IMR-90 (cell line): Measurements from ENCODE around the gene ISX. TPM values are rescaled to one million over a fixed set of nuclear protein-coding genes. Genes with fewer than 3 reads are reported as not detected.

Source experiments
- ATAC-seq: fragments of 200-7000 bp; cut with Tn5 transposase; 2 replicates; pipeline ENCODE4 v1.9.1; 2020; ENCODE audit warnings: low read depth, mild to moderate bottlenecking, moderate library complexity
- BruUV-seq: library from RNA; stranded (reverse); fragments of 400-500 nt; replicated peaks from 2 replicates; lab custom pipeline; 2021; lab: Mats Ljungman, UMichigan
- CTCF ChIA-PET: fragments of 300-600 bp; formaldehyde crosslinking; extraction: SDS; loops from one replicate; lab custom pipeline; 2021; ENCODE audit warnings: antibody characterized with exemption; lab: Yijun Ruan, JAX
- POLR2A ChIA-PET: fragments of 300-600 bp; sonication (Branson Sonifier 250); formaldehyde crosslinking; loops from one replicate; lab custom pipeline; 2022; ENCODE audit warnings: antibody characterized with exemption; ENCODE audit not compliant: unreplicated experiment; lab: Charles Lee
- DNase-seq: peaks from one replicate; pipeline ENCODE4 v3.0.0; 2013
- H2AFZ ChIP-seq: replicated peaks from 2 replicates; pipeline ENCODE3; 2013; ENCODE audit warnings: low read length, mild to moderate bottlenecking; ENCODE audit not compliant: poor library complexity
- H2AK5ac ChIP-seq: 2 replicates; pipeline ENCODE4 v1.6.1; 2013; ENCODE audit warnings: low read depth, low read length, inconsistent platforms
- H2AK9ac ChIP-seq: replicated peaks from 2 replicates; pipeline ENCODE3; 2013; ENCODE audit warnings: mild to moderate bottlenecking, low read depth, low read length, moderate library complexity; ENCODE audit not compliant: poor library complexity
- H2BK120ac ChIP-seq: 2 replicates; pipeline ENCODE4 v1.6.1; 2013; ENCODE audit warnings: low read depth, low read length, inconsistent platforms
- H2BK15ac ChIP-seq: 3 replicates; pipeline ENCODE4 v1.6.1; 2013; ENCODE audit warnings: low read depth, low read length, inconsistent platforms
- H2BK20ac ChIP-seq: 2 replicates; pipeline ENCODE4 v1.6.1; 2013; ENCODE audit warnings: low read depth, mild to moderate bottlenecking, inconsistent platforms, low read length, moderate library complexity
- H2BK5ac ChIP-seq: 2 replicates; pipeline ENCODE4 v1.6.1; 2013; ENCODE audit warnings: mild to moderate bottlenecking, low read depth, low read length, inconsistent platforms; ENCODE audit not compliant: poor library complexity, severe bottlenecking
- H3K14ac ChIP-seq: replicated peaks from 2 replicates; pipeline ENCODE4 v1.6.1; 2013; ENCODE audit warnings: low read depth, low read length, inconsistent platforms
- H3K18ac ChIP-seq: 2 replicates; pipeline ENCODE4 v1.6.1; 2013; ENCODE audit warnings: low read depth, low read length, control low read depth
- H3K23ac ChIP-seq: 2 replicates; pipeline ENCODE4 v1.6.1; 2013; ENCODE audit warnings: low read depth, low read length, inconsistent platforms
- H3K27ac ChIP-seq: 2 replicates; pipeline ENCODE4 v1.5.1; 2013; ENCODE audit warnings: mild to moderate bottlenecking, control low read depth, low read length; ENCODE audit not compliant: insufficient read depth
- H3K27me3 ChIP-seq: 2 replicates; pipeline ENCODE4 v1.6.1; 2013; ENCODE audit warnings: low read length; ENCODE audit not compliant: control insufficient read depth, insufficient read depth
- H3K36me3 ChIP-seq: 2 replicates; pipeline ENCODE4 v1.6.1; 2013; ENCODE audit warnings: low read length, mixed read lengths; ENCODE audit not compliant: control insufficient read depth, insufficient read depth
- H3K4ac ChIP-seq: 2 replicates; pipeline ENCODE4 v1.6.1; 2013; ENCODE audit warnings: low read depth, low read length, inconsistent platforms
- H3K4me1 ChIP-seq: 2 replicates; pipeline ENCODE4 v1.6.1; 2013; ENCODE audit warnings: low read length, mixed read lengths; ENCODE audit not compliant: control insufficient read depth, insufficient read depth
- H3K4me2 ChIP-seq: 2 replicates; pipeline ENCODE4 v1.6.1; 2013; ENCODE audit warnings: low read depth, mild to moderate bottlenecking, control low read depth, low read length, moderate library complexity
- H3K4me3 ChIP-seq: 2 replicates; pipeline ENCODE4 v1.5.1; 2013; ENCODE audit warnings: low read depth, mild to moderate bottlenecking, control low read depth, low read length, moderate library complexity; ENCODE audit not compliant: insufficient read depth
- H3K56ac ChIP-seq: 2 replicates; pipeline ENCODE4 v1.6.1; 2013; ENCODE audit warnings: low read length, inconsistent platforms; ENCODE audit not compliant: insufficient read depth; ENCODE audit errors: extremely low read depth
- H3K79me1 ChIP-seq, 2 experiments: 2 replicates each; pipeline ENCODE4 v1.6.1; 2013; ENCODE audit warnings: low read length in 2 of 2, inconsistent platforms in 1 of 2, low read depth in 1 of 2
- H3K9ac ChIP-seq: 2 replicates; pipeline ENCODE4 v1.6.1; 2013; ENCODE audit warnings: low read depth, low read length, control low read depth
- H3K9me1 ChIP-seq: 2 replicates; pipeline ENCODE4 v1.6.1; 2013; ENCODE audit warnings: low read length, inconsistent platforms; ENCODE audit not compliant: insufficient read depth
- H3K9me3 ChIP-seq: 2 replicates; pipeline ENCODE4 v1.6.1; 2013; ENCODE audit warnings: low read length; ENCODE audit not compliant: control insufficient read depth, insufficient read depth
- H4K20me1 ChIP-seq: 2 replicates; pipeline ENCODE4 v1.6.1; 2013; ENCODE audit warnings: low read length, inconsistent platforms; ENCODE audit not compliant: insufficient read depth
- H4K5ac ChIP-seq: 2 replicates; pipeline ENCODE4 v1.6.1; 2013; ENCODE audit warnings: mild to moderate bottlenecking, low read depth, low read length, control low read depth
- H4K8ac ChIP-seq, 2 experiments: 2 replicates each; pipeline ENCODE4 v1.6.1; 2013; ENCODE audit warnings: low read depth in 2 of 2, low read length in 2 of 2, control low read depth in 1 of 2, inconsistent platforms in 1 of 2
- H4K91ac ChIP-seq: 2 replicates; pipeline ENCODE4 v1.6.1; 2013; ENCODE audit warnings: low read depth, low read length, inconsistent platforms; ENCODE audit not compliant: insufficient read depth
- CEBPB ChIP-seq: IDR thresholded peaks from 2 replicates; pipeline ENCODE4 v1.6.1; 2012; ENCODE audit warnings: low read depth, low read length, improper control_type of control experiment
- FOS ChIP-seq: fragments of 150-350 bp; IDR thresholded peaks from 2 replicates; pipeline ENCODE4 v1.6.1; 2016; ENCODE audit warnings: low read depth, low read length
- MAZ ChIP-seq: IDR thresholded peaks from 2 replicates; pipeline ENCODE4 v1.6.1; 2012; ENCODE audit warnings: low read depth, mild to moderate bottlenecking, low read length, improper control_type of control experiment, moderate library complexity, borderline replicate concordance
- POLR2A ChIP-seq: IDR thresholded peaks from 2 replicates; pipeline ENCODE4 v1.6.1; 2012; ENCODE audit warnings: mild to moderate bottlenecking, low read depth, low read length
- RAD21 ChIP-seq: IDR thresholded peaks from 2 replicates; pipeline ENCODE4 v1.6.1; 2012; ENCODE audit warnings: low read length, improper control_type of control experiment
- SMC3 ChIP-seq: fragments of 150-350 bp; IDR thresholded peaks from 2 replicates; pipeline ENCODE4 v1.6.1; 2016; ENCODE audit warnings: low read depth, mild to moderate bottlenecking, antibody characterized with exemption, low read length, moderate library complexity
- dilution Hi-C: fragments of 300-500 bp; cut with HindIII; formaldehyde crosslinking; loops from one replicate; pipeline ENCODE4 v1.14.3; 2018; ENCODE audit warnings: low sequenced_read_pairs; ENCODE audit not compliant: unreplicated experiment
- in situ Hi-C: fragments of 300-500 bp; cut with MboI; formaldehyde crosslinking; loops from 3 replicates; pipeline ENCODE4 v1.14.3; 2019; ENCODE audit warnings: low sequenced_read_pairs, inconsistent platforms, mixed read lengths
- intact Hi-C: fragments of 100-400 bp; cut with micrococcal nuclease; formaldehyde crosslinking; loops from 2 replicates; pipeline ENCODE4 v1.10.0; 2022
- polyA plus RNA-seq, 3 experiments: library from polyadenylated mRNA; depleted of rRNA; stranded (reverse); fragments of >200 nt; gene quantifications; 2 replicates each; pipeline ENCODE4 v1.2.3, GENCODE V29; 2012; ENCODE audit warnings: low replicate concordance in 1 of 3
- total RNA-seq: library from RNA; depleted of rRNA; stranded (reverse); fragments of >200 nt; gene quantifications from 2 replicates; pipeline ENCODE4 v1.2.3, GENCODE V29; 2012

Gene ISX
- total and polyA plus RNA-seq, 2 of the 4 experiments (the other 2 are of a cell fraction), result not detected

GRCh38 chr22:35119494-35119893 is 53.5 kb downstream of the ISX start:
- Histone ChIP-seq H3K79me1 (no peaks in the 10 kb centered on the region), H2BK5ac (no peak overlapping the region), H4K20me1 (no peaks in the 10 kb centered on the region), H2AFZ (no peak overlapping the region), H2AK9ac (no peak overlapping the region), H3K23ac (no peak overlapping the region), H3K56ac (no peak overlapping the region), H4K5ac (no peak overlapping the region), H2BK15ac (no peak overlapping the region), H3K36me3 (no peaks in the 10 kb centered on the region), H3K9ac (no peak overlapping the region), H4K8ac (no peak overlapping the region), H3K4me2 (no peak overlapping the region), H2BK20ac (no peak overlapping the region), H4K91ac (no peak overlapping the region), H3K4me1 (no peaks in the 10 kb centered on the region), H2AK5ac (no peak overlapping the region), H3K27me3 (no peaks in the 10 kb centered on the region), H3K9me3 (peaks cover 3% of the 10 kb centered on the region; the same call in 1 of the 2 replicates), H2BK120ac (no peak overlapping the region), H3K4ac (no peak overlapping the region), H3K4me3 (no peak overlapping the region), H3K9me1 (no peaks in the 10 kb centered on the region), H3K18ac (no peak overlapping the region), H3K14ac (no peak overlapping the region), H3K27ac (no peak overlapping the region)
- in situ Hi-C loops, result no loop called here
- CTCF ChIA-PET, result interaction anchor here (1.0 kb wide), 1 partner anchor 31 kb away, joined by 3 read pairs; no protein-coding TSS in a partner anchor
- intact Hi-C loops, result no loop called here
- ATAC-seq, result no peak
- no TSS peak for BruUV-seq
- no peak for TF ChIP-seq FOS
- TF ChIP-seq MAZ, result no peak
- no peak for TF ChIP-seq CEBPB
- no peak for TF ChIP-seq SMC3
- TF ChIP-seq RAD21, result no peak
- no peak for TF ChIP-seq POLR2A
- POLR2A ChIA-PET, result no interaction called here
- no peak for DNase-seq
- dilution Hi-C loops, result no loop called here
